ENCODE measurements around the gene COQ5.
A peak's percentile ranks its signal among the peaks of the same experiment; 100 is the strongest.
"Not testable (repeated sequence)": the region's sequence is repeated elsewhere in the genome, so short reads cannot be mapped to it uniquely, and the experiment has no call there.

The COQ5 gene

DNA sequence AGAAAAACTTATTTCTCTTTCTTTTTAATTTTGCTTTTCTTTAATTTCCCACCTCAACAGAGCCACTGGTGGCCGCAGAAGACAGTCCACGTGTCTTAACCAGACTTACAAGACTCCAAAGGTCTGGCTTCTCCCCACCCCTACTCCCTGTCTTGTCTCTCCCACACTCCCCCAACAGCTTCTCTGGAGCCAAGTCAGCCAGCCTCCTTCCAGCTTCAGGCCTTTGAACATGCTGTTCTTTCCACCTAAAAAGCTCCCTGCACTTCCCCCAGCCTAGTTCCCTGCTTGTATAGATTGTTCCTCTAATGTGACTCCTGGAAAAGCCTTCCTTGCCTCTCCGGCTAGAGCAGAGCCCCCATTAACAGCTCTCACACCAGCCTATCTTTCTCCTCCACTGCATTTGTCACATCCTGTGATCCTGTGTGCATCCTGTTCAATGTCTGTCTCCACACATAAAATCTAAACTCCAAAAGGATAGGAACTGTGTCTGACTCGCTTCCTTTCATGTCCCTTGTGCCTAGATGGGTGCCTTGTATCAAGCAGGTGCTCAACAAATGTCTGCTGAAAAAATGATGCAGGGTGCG lies 40.8 kb downstream of the COQ5 start:
- no peak overlapping the region for H3K4me3 ChIP-seq (ENCODE audit: low read length)
- no peak for DNase-seq (ENCODE audit: low read depth, low spot score)

DNA sequence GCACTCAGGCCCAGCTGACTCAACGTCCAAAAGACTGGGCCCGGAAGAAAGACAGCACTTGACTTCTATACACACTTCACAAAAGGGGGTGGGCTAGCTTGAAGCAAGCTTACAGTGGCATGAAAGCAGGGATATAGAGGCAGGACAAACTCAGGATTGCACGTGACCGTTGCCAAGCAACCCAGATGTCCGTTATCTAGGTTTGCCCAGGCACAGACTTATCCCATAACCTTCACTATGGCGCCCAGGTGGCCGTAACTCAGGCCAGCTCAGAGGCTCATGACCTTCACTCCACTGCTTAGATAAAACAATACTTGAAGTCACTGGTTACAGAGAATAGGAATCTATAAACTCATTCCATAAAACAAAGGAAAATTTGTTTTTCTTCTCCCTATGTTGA lies 41.4 kb downstream of the COQ5 start:
- DNase-seq (ENCODE audit: low read depth, low spot score); H3K4me3 ChIP-seq (ENCODE audit: low read length): not testable (repeated sequence)

DNA sequence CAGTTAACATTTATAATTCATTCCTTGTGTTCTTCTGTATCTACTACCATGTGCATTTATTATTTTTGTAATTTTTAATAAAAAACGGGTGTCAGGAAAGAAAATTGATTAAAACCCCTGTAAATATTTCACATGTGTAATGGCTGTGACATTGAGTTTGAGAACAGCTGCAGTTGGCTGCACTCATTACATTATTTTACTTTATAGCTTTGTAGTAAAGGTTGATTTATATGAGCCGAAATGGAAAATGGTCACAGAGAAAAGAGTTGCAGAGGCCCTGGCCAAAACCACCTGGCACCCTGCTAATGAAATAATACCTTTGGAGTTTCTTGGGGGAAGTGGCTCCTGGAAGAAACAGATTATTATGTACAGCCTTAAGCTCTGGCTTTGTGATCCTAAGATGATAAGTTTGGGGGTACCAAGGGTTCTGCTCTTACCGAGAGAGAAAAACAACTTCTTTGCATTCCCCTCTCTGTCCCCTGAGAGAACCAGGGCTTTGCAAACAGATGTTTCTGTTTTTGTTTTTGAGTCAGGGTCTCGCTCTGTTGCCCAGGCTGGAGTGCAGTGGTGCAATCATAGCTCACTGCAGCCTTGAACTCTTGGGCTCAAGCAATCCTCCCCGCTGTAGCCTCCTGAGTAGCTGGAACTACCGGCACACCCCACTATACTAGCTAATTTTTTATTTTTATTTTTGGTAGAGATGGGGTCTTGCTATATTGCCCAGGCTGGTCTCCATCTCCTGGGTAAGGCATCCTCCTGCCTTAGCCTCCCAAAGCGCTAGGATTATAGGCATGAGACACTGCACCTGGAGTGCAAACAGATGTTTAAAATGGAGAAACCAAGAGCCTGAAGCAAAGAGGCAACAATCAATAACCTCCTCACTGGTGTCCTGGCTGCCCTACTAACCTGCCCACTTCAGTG lies 42.7 kb downstream of the COQ5 start:
- no peak for DNase-seq (ENCODE audit: low read depth, low spot score)
- no peak overlapping the region for H3K4me3 ChIP-seq (ENCODE audit: low read length)

DNA sequence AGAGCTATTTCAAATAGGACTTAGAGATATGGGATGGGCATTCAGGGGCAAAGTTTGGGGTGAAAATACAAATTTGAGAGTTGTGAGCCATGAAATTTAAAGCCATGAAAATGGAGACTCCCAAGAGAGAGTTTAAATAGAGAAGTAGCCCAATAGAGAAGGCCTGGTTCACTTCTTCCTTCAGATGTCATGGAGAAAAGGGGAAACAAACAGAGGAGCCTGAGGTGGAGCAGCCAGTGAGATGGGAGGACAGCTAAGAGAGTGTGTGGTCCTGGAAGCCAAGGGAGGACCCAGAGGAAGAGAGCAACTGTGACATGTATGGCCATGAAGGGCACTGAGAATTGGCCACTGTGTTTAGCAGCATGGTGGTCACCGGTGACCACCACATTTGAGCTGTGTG lies 45.3 kb downstream of the COQ5 start:
- no peak for DNase-seq (ENCODE audit: low read depth, low spot score)
- no peak overlapping the region for H3K4me3 ChIP-seq (ENCODE audit: low read length)

DNA sequence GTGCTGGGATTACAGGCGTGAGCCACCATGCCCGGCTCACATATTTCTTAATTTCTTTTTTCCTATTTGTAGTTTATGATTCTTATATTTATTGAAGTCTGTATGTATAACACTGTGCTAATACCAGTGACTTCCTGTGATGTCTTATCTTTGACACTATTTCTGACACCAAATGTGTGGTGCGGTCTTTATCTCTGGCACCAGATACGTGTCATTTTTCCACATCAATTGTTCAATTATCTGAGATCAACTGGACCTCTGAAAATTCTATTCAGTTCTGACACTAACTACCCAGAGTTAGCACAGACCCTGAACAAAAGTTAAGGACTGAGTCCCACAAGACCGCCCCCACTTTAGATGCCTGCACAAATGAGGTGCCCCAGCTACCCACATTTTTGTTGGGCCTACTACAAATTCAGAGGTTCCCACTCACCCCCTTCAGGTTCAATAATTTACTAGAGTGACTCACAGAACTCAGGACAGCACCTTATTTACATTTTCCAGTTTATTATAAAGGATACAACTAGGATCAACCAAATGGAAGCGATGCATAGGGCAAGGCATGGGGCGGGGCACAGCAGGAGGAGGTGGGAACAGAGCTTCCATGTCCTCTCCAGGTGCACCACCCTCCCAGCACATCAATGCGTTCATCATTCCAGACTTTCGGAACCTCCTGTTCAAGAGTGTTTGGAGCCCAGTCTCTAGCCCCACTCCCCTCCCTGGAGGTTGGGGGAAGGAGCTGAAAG lies 47.8 kb downstream of the COQ5 start:
- peak; percentile 67 for DNase-seq (ENCODE audit: low read depth, low spot score)
- H3K4me3 ChIP-seq (ENCODE audit: low read length): no peak overlapping the region

DNA sequence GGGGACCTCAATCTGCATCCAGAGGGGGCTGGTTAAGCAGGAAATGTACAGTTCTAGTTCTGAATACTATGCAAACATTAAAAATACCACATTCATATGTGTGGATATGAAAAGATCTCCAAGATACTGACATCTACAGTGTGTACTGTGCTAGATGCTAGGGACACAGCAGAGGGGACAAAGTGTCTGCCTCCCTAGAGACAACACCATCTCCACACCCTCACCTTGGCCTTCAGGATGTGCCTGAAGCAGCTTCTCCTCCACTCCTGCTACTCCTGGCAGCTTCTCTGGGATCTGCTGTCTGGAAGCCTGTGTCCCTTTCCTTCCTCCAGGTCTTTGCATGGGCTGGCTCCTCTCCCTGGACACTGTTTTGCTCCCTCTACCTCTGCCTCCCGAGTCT lies 48.7 kb downstream of the COQ5 start:
- no peak overlapping the region for H3K4me3 ChIP-seq (ENCODE audit: low read length)

DNA sequence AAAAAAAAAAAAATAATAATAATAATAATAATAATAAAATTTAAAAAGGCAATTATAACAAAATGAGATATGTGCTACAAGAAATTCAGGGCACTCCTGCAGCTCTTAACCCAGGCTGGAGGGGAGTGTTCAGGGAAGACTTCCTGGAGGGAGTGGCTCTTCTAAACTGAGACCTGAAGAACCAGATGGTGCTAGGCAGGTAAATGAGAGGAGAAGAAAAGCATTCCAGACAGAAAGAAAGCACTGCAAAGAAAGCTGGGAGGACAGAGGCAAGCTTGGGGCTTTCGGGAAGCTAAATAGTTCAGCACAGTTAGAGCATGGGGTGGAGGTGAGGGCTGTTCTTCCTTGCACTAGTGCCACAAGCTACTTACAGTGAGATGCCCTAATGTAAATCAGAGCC lies 49.5 kb downstream of the COQ5 start:
- DNase-seq (ENCODE audit: low read depth, low spot score): no peak
- no peak overlapping the region for H3K4me3 ChIP-seq (ENCODE audit: low read length)

More for the DNA sequence above, 48.7 kb downstream of the COQ5 start:
- no peak for DNase-seq (ENCODE audit: low read depth, low spot score)

DNA sequence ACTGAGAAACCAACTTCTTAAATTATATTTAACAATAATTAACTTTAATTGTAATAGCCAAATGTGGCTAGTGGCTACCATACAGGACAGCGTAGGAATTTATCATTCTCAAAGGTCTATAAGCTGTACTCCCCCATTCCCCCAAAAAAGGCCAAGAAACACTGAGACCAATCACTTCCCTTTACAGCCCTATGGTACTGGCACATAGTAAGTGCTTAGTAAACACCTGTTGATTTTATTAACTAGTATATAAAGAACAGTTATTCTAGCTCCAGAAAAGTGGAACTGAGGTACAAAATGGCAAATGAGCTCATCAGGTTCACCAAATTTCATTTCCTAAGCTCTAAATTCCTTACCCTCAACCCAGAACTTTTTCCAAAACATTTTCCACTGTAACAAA lies 53.3 kb downstream of the COQ5 start:
- no peak for DNase-seq (ENCODE audit: low read depth, low spot score)
- no peak overlapping the region for H3K4me3 ChIP-seq (ENCODE audit: low read length)

DNA sequence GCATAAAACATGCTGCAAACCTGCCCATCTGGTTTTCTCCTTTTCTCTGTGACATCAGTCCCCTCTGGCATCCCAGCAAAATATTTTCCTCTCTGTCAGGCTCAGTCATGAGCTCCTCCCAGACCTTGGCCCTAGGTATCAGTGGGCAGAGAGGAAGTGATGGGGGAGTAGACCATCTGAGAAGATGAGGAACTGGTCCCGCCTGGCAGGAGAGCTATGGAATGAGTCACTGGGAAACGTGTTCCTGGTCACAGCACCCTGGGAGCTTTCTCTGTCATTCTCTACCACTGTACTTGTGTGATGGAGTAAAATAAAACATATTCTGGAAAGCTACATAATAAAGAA lies 54.4 kb downstream of the COQ5 start:
- no peak for DNase-seq (ENCODE audit: low read depth, low spot score)
- no peak overlapping the region for H3K4me3 ChIP-seq (ENCODE audit: low read length)

DNA sequence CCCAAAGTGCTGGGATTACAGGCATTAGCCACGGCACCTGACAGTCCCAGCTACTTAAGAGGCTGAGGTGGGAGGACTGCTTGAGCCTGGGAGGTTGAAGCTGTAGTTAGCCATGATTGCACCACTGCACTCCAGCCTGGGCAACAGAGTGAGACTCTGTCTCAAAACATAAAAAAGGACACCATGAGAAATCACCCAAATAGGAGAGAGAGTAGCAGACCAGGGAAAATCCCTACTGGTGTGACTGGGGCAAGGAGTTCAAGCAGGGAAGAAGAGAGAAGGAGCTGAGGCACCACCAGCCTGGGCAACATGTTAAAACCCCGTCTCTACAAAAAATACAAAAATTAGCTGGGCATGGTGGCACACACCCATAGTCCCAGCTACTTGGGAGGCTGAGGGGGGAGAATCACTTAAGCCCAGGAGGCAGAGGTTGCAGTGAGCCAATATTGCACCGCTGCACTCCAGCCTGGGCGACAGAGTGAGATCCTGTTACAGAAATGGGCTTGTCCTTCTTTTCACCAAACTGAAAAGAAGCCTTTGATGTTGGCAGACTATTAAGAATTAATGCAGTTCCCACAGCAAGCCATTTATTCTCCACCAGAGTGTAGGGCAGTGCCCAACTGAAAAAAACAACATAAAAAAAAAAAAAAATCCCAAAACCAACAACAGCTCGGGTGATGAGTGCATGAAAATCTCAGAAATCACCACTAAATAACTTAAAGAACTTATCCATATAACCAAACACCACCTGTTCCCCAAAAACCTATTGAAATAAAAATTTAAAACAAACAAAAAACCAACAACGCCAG lies 54.9 kb downstream of the COQ5 start:
- no peak for DNase-seq (ENCODE audit: low read depth, low spot score)
- no peak overlapping the region for H3K4me3 ChIP-seq (ENCODE audit: low read length)

DNA sequence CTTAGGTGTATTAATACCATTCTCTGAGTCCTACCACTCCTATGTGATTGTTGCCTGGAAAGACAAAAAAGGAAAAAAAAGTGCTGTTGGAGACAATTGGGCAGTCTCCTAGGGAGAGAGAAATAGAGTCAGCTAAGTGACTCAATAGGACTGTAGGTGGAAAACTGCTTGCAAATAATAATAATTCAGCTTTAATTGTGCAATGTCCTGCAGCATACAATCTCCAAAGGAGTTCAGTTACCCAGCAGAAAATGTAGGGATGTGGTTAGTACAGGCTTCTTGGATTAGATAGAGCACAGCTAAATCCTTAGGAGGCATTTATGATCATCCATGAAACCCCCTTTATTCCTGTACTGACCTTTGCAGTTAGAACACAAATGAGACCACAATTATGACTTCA lies 56.4 kb downstream of the COQ5 start:
- no peak for DNase-seq (ENCODE audit: low read depth, low spot score)
- no peak overlapping the region for H3K4me3 ChIP-seq (ENCODE audit: low read length)

DNA sequence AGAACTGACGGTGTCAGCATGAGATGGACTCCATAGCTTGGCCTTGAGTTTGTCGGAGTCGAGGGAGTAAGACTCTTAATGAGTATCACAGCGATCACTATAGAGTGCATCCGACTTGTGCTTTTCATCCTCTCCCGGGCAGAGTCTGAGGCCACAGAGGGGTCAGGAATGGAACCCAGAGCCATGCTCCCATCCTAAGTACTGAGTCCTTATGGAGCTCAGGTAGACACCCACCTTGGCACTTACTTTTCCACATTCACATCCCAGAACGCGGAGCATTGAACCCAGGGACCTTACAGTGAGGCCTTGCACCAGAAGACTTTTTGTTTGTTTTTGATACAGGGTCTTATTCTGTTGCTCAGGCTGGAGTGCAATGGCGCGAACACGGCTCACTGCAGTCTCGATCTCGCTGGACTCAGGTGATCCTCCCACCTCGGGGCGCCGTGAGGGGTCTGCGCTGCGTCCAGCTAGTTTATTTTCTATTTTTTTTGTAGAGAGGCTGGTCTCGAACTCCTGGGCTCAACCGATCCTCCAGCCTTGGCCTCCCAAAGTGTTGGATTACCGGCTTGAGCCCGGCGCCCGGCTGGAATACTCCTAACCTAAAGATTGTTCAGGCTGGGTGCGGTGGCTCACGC lies 58.7 kb downstream of the COQ5 start:
- no peak for DNase-seq (ENCODE audit: low read depth, low spot score)
- peak overlapping the region; percentile 89 for H3K4me3 ChIP-seq (ENCODE audit: low read length)

DNA sequence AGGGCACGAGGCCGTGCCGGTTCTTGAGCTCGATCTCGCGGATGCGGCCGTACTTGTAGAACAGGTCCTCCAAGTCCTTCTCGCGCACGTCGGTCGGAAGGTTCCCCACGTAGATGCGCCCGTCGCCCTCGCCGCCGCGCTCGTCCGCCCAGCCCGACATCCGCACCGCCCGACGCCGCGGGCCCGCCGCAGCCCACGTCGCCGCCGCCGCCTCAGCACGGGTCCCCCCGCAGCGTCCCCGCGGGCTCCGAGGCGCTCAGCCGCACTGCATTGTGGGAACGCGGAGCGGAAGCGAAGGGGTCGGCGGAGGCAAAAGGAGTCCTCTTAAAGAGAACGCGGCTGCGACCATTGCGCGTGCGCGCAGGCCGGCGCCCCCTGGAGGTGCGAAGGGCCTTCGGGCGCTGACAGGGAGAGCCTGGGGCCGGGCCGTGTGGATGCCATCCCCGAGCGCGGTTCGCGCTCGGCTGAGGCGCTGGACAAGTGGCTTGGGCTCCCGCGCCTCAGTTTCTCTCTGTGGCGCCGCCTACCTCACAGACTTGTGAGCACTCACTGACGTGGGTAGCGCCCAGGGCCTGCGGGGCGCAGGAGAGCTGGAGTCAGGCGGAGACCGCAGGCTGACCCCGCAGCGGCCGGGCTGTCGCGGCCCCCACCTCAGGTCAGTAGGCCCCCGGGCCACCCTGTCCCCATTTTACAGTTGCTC lies 59.4 kb downstream of the COQ5 start, which contains the start of gene SRSF9:
Gene SRSF9, minus strand, starts transcription at position 299 of the 700 bp plus-strand sequence. Its CDS starts 139 bp downstream, at position 160.
- peak; percentile 94 for DNase-seq (ENCODE audit: low read depth, low spot score)
- H3K4me3 ChIP-seq (ENCODE audit: low read length): peak within 1 kb of the TSS; percentile 89

DNA sequence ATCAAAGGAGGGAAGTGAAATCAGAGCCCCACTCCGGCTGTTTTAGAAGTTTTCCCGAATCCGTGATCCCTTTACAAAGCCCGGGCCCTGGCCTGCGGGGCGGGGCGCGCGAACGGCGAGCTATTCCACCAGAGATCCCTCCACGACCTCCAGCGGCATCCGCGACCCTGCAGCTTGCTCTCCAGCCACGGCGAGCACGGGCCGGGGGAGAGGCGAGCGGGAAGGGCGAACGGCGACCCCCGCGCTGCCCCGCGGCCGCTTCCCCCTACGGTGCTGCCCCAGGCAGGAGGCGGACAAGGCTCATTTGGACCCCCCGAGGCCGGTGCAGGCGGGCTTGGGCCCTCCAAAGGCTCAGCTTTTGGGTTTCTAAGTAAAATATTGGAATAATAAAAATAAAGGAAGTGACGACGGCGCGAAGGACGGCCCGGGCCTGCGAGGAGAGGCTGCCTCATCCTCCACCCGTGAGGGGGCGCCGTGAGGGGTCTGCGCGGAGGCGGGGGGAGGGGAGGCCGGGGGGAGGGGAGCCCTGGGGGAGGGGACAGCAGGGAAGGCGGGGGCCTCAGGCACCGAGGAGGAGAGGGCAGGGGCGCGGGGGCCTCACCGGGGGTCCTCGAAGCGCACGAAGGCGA lies 60.0 kb downstream of the COQ5 start:
- no peak for DNase-seq (ENCODE audit: low read depth, low spot score)
- H3K4me3 ChIP-seq (ENCODE audit: low read length): peak overlapping the region; percentile 89

DNA sequence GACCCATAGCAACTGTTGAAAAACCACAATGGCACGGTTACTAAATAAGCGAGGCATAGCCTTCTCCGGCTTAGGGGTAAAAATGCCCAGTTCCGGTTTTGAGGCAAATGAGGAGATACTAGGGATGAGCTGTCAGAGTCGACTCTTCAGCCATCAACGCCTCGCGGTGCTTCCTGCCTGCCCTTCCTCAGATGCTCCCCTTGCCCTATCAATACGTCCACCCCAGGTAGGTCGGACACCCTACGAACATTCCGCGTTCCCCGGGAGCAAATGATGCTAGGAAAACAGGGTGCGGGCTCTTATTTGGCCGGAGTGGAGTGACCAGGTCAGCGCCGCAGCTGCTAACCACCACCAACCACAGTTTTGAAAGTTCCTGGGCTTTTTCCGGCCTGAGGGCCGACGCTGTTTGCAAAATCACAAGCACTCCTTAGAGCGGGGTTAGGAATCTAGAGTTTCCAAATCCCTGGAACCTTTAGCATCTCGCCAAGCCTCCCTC lies 60.6 kb downstream of the COQ5 start:
- no peak for DNase-seq (ENCODE audit: low read depth, low spot score)
- peak overlapping the region; percentile 89 for H3K4me3 ChIP-seq (ENCODE audit: low read length)

DNA sequence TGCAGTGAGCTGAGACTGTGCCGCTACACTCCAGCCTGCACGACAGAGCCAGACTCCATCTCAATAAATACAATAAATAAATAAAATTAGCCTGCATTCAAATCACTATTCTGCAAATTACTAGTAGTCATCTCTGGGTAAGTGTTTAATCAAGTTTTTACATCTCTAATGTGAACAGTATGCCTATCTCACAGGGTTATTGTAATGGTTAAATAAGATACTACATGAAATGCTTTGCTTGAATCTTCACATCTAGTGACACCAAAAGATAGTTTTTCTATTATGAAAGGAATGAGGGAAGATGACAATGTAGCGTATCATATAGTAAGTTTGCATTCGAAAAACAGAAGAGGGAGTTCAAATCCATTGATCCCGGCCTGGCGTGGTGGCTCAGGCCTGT lies 61.5 kb downstream of the COQ5 start:
- no peak overlapping the region for H3K4me3 ChIP-seq (ENCODE audit: low read length)
- no peak for DNase-seq (ENCODE audit: low read depth, low spot score)

DNA sequence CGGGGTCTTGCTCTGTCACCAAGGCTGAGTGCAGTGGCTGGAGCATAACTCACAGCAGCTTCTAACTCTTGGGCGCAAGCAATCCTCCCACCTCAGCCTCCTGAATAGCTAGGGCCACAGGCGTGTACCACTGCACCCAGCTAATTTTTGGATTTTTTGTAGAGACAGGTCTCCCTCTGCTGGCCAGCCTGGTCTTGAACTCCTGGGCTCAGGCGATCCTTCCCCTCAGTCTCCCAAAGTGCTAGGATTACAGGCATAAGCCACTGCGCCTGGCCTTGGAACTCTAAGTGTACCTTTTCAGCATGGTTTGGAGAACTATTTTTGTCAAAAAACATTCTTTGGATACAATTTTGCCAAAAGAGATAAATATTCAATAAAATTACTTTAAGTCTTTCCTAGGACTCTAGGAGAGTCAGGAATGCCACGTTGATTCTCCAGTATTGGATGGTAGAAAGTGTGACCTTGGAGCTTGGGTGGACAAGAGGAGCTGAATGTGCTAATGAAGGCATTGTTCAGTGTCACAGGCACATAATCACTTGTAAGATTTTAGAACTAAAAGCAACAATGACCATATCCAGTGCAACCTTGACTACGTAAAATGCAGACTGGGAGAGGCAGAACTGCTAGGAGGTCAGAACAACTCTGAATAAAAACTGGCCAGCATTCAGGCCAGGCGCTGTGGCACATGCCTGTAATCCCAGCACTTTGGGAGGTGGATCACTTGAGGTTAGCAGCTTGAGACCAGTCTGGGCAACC lies 62.2 kb downstream of the COQ5 start:
- no peak overlapping the region for H3K4me3 ChIP-seq (ENCODE audit: low read length)
- peak; percentile 36 for DNase-seq (ENCODE audit: low read depth, low spot score)
